ENCODE data around the gene ATP10A.

- no peak for TF ChIP-seq POLR2A (IDR thresholded peaks at IDR 0.05)
- no peak for TF ChIP-seq CTCF (IDR thresholded peaks at IDR 0.05)
- TF ChIP-seq POLR2AphosphoS5 (IDR thresholded peaks at IDR 0.05) = no peak
- no peak for TF ChIP-seq EP300 (IDR thresholded peaks at IDR 0.05)
These were observed 192.5 kb downstream of the ATP10A start for GRCh38 chr15:25670621-25671020.

All from stomach (tissue), 4 donors.